ENCODE results near the gene ZMYND8.
"Not testable (repeated sequence)": the region's sequence is repeated elsewhere in the genome, so short reads cannot be mapped to it uniquely, and the experiment has no call there.

The ZMYND8 gene

GRCh38 chr20:47262365-47263013, 94.0 kb downstream of the ZMYND8 start:
- DNase-seq: no peak

GRCh38 chr20:47262008-47262364, 94.5 kb downstream of the ZMYND8 start:
- no peak for DNase-seq

GRCh38 chr20:47261161-47261774, 95.2 kb downstream of the ZMYND8 start:
- DNase-seq: not testable (repeated sequence)

- not testable (repeated sequence) for DNase-seq
Observed at GRCh38 chr20:47260540-47261126, 95.9 kb downstream of the ZMYND8 start.

GRCh38 chr20:47258745-47259695, 97.5 kb downstream of the ZMYND8 start:
- peak; percentile 69 for DNase-seq

GRCh38 chr20:47257771-47258170, 98.7 kb downstream of the ZMYND8 start:
- DNase-seq: no peak

GRCh38 chr20:47257256-47257655, 99.2 kb downstream of the ZMYND8 start:
- DNase-seq: no peak

GRCh38 chr20:47256668-47257236, 99.7 kb downstream of the ZMYND8 start:
- DNase-seq: no peak

GRCh38 chr20:47253872-47254271, 102.6 kb downstream of the ZMYND8 start:
- no peak for DNase-seq

- DNase-seq: no peak
Observed at GRCh38 chr20:47252879-47253307, 103.6 kb downstream of the ZMYND8 start.

- DNase-seq: no peak
Observed at GRCh38 chr20:47251154-47252020, 105.1 kb downstream of the ZMYND8 start.

GRCh38 chr20:47250360-47250759, 106.1 kb downstream of the ZMYND8 start:
- no peak for DNase-seq

GRCh38 chr20:47249913-47250312, 106.6 kb downstream of the ZMYND8 start:
- DNase-seq: no peak

GRCh38 chr20:47248448-47248966, 108.0 kb downstream of the ZMYND8 start:
- no peak for DNase-seq

GRCh38 chr20:47247972-47248371, 108.5 kb downstream of the ZMYND8 start:
- DNase-seq: no peak

- DNase-seq: no peak
Observed at GRCh38 chr20:47246061-47246777, 110.3 kb downstream of the ZMYND8 start.

GRCh38 chr20:47245166-47245565, 111.3 kb downstream of the ZMYND8 start:
- DNase-seq: not testable (repeated sequence)

GRCh38 chr20:47244451-47244850, 112.0 kb downstream of the ZMYND8 start:
- DNase-seq: no peak

- DNase-seq: no peak
Observed at GRCh38 chr20:47243532-47244305, 112.8 kb downstream of the ZMYND8 start.

- no peak for DNase-seq
Observed at GRCh38 chr20:47243003-47243402, 113.5 kb downstream of the ZMYND8 start.

Data from kidney glomerular epithelial cell (primary cell).